Measurements from ENCODE around the gene CNNM1.

The CNNM1 gene

DNA sequence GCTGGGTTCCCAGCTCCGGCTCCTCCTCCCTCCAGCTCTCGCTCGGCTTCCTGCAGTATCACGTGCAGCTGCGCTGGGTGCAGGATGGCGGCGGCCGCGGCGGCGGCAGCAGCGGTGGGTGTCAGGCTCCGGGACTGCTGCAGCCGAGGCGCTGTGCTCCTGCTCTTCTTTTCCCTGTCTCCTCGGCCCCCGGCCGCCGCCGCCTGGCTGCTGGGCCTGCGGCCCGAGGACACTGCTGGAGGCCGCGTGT, at the start of gene CNNM1:
CNNM1 (plus strand) TSS at position 53 of the 250 bp plus-strand sequence; CDS start at position 85, 32 bp downstream.
- peak; percentile 47 to 49 for DNase-seq

DNA sequence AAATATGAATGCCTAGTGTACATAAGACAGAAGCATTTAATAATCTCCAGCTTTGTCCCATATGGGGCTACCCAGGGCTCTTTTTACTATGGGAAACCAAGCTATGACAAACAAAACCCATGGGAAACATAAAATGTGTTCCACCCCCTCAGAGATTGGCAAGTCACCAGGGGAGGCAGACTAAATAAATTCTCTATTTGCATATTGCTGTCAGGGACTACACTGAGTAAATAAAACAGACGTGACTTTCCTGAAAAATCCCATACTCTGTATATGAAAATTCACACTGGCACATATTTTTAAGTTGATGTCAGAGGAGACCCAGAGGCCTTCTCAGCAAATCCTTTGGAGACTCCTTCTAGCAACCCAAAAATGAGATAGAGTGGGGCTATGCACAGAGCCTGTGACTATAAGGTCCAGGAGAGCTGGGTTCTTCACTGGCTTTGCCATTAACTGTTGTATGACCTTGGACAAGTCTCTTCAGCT, 49.5 kb upstream of the CNNM1 start:
- no peak for DNase-seq

DNA sequence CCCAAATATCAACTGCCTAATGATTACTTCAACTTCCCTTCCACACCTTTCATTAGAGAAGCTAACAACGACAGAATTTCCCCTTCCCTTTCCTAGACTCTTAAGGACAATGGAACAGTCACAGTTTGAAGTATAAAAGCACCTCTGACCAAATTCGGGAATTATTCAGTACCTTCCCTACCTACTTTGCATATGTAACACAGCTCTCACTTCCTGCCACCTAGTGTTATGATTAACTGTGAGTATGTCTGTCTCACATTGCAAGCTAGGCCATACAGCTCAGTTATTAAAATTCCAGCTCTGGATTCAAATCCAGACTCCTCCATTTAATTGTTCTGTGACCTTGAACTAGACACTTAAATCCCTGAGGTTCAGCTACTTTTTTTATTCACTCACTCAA, 48.7 kb upstream of the CNNM1 start:
- no peak for DNase-seq

DNA sequence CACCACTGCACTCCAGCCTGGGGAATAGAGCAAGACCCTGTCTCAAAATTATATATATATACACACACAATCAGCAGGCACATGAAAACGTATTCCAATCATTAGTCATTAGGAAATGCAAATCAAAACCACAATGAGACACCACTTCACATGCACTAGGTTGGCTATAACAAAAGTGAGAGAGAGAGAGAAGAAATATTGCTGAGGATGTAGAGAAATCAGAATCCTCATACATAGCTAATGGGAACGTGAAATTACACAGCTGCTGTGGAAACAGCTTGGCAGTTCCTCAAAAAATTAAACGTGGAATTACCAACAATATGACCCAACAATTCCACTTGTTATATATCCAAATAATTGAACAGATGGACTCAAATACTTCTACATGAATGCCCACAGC, 43.3 kb upstream of the CNNM1 start:
- no peak for DNase-seq

DNA sequence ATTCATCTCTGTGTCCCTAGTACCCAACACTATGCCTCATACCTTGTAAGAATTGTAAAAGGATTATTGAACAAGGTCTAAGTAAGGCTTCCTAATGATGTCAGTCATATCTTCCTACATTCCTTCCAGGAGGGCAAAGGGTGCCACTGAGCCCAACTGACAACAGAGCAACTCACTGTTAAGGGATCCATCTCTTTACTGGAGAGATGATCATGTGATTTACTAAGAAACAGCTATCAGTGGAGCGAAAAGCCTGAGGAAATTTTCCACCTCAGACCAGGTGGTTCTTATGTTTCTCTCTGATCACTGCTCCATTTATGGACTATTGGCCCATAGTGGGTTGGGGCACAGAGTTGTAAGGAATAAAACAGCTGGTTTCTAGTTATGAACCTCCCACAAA, 38.9 kb upstream of the CNNM1 start:
- DNase-seq = no peak

DNA sequence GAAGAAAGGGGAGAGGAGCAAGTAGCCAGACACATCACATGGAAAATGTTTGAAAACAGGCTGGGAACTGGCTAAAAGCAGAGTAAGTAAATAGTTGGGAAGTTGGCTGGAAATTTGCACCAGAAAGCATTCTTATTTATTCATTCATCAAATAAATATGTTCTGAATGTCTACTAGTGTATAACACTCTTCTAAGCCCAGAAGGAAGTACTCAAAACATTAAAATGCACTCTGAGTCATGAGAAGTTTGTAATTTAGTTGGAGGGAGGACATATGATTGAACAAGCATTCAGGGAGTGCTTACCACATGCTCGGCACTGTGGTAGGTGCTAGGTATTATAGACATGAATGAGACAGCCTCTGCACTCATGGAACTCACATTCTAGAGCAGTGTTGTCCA, 37.0 kb upstream of the CNNM1 start:
- no peak for DNase-seq

DNA sequence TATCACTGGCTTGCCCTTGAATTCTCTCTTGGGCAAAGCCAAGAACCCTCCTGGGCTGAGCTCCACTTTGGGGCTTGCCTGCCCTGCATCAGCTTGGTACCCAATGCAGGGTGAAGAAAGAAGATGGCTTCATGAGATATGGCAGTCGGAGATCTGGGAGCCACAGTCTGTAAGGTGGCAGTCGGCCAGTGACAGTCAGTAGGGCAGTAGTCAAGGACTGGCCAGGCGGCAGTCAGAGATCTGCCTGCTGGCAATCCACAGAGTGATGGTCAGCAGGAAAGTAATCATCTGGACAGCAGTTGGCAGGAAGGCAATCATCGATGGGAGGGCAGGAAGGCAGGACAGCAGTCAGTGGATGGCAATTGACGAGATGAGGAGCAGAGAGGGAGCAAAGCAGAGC, 32.6 kb upstream of the CNNM1 start:
- no peak for DNase-seq

DNA sequence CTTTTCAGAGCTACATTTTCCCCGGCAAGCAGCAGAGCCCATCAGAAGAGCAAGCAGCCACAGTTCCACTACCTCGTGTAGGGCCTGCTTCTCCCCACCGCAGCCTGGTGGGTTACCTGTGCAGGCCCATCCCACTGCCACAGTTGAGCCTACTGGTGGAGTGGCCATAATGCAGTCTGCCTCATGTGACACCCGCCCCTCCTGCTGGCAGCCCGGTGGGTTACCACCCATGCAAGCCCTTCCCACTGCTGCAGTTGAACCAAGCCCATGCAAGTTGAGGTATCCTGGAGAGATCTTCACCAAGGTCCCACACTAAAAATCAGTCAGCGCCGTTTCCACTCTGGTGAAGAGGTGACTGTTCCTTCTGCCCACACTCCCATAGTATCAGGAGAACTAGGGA, 32.1 kb upstream of the CNNM1 start:
- DNase-seq = no peak

DNA sequence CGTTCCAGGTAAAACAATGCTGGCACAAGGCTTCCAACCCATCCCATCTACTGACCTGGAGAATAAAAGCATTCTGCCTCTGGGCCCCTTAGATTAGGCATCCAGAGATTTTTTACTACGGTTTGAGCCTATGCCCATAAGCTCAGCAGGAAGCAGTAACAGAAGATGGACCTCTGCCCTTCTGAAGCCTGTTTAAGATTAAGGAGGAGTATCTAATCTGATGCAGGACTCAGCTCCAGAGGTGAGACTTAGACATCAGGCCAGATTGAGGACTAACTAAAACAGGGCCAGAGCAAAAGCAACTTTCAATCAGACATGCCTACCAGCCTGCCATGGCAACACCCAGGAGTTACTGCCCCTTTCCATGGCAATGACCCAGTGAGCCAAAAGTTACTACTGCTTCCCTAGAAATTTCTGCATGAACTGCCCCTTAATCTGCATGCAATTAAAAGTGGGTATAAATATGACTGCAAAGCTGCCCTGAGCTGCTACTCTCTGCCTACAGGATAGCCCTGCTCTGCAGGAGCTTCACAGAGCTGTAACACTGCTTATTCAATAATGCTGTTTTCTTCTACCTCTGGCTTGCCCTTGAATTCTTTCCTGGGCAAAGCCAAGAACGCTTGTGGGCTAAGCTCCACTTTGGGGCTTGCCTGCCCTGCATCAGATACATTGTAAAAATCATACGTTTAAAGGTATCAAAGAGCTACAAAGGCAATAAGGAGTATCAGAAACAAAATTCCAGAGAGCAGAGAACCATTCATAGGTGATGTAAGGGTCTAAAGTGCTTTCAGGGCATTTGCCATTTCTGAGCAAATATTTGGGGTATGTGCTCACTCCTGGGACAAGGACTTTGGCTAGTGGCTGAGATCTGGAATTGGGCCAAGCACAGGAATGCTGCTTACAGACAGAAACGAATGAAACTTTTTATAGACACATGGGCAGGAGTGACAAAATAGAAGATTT, 25.0 kb upstream of the CNNM1 start:
- DNase-seq = no peak

DNA sequence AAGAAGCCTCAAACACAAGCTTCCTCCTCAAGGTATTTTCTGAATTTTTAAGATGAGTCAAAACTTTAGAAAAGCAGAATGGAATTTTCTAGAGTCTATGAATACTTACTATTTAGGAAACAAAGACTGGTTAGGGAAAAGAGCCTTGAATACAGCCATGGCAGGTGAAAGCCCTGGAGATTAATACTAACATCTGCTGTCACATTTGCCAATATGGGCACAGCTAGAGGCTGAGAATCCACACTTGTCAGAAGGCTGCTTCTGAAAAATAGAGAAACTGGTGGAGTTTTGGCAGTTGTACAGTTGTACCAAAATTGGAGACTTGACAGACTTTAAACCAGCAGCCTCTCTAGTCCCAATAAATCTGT, 24.3 kb upstream of the CNNM1 start:
- DNase-seq = no peak

DNA sequence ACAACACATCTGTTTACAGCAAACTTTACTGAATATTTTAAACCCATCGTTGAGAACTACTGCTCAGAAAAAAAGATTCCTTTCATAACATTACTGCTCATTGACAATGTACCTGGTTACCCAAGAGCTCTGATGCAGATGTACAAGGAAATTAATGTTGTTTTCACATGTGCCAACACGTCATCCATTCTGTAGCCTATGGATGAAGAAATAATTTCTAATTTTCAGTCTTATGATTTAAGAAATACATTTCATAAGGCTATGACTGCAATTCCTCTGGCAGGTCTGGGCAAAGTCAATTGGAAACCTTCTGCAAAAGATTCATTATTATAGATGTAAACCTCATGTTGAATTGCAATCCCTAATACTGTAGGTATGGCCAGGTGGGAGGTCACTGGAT, 16.7 kb upstream of the CNNM1 start:
- no peak for DNase-seq

DNA sequence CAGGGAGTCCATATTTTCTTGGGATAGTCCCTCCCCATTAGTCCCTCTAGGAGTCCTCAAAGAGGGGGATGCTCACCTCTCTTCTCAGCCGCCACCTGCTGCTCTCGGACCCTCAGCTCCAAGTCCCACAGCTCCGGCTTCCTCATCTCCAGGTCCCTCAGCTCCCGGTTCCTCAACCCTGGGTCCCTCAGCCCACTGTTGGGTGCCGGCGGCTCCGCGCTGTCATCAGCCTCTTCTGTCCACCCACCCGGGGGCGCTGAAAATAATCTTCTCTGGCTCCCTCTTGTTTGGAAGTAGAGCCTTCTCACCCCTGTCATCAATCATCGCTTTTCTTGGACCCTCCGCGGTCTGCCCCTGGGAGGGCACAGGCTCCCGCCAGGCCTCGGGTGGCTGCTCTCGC, 13.3 kb upstream of the CNNM1 start:
- DNase-seq = no peak

DNA sequence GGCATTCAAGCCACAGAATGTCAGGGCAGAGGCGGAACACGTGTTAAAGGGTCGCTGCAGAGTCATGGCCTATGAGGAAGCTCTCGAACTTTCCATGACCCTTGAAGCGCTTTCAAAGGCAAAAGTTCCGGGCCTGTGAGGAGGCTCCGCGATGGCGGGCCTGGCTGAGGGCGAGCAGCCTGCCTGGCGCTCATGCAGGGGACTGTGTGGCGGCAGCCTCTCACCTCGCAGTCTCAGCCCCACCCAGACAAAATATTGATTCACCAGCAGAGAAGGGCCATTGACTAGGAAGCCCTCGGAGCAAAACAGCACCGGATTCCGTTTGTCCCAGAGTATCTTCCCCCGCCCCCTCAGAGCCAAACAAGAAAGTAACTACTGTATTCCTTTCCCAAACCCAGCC, 12.8 kb upstream of the CNNM1 start:
- no peak for DNase-seq

DNA sequence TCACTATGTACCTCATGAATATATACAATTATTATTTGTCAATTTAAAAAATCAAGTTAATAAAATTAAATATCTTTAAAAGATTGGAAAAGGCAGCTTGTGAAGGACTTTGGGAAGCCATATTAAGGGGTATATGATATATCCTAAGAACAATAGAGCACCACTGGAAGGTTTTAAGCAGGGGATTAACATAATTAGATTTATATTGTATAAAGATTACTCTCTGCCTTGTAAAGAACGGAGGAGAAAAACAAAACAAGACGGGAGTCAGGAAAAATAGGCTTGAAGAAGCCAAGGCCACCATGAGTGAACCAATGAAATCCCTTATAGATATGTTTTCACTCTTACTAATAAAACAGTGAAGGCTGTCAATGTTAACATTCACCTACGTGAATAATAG, 11.1 kb upstream of the CNNM1 start:
- no peak for DNase-seq

DNA sequence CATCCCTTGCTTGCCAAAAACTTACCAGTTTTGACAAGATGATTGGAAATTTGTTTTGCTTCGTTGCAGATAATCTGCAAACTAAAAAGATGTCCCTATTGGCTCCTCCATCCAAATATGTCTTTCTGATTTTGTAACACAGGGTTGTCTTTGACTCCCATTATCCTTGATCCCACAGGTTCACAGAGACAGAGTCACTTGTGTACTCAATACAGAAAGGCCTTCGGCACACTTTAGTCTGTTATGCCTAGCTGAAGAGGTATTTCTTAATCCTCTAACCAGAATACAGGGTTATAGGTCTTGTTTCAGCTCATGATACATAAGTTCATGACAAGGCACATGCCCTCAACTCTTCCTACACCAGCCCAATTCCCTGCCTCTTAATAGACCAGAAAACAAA, 10.7 kb upstream of the CNNM1 start:
- no peak for DNase-seq

DNA sequence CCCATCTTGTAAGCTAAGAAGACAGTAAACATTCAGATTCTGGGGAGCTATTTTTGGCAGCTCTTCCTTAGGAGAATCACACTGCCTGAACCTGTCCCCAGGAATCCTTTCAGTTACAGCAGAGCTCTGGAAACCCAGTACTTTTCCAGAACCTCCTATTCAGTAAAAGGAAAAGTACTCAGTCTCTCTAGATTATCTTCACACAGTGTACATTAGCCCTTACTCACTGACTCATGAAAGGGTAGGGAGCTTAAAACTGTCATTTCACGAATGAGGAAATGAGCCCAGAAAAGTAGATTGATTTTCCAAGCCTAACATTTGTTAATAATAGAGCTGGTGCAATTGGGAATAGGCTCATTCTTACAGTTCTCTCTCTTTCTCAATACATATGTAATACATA, 3.9 kb upstream of the CNNM1 start:
- DNase-seq = no peak

DNA sequence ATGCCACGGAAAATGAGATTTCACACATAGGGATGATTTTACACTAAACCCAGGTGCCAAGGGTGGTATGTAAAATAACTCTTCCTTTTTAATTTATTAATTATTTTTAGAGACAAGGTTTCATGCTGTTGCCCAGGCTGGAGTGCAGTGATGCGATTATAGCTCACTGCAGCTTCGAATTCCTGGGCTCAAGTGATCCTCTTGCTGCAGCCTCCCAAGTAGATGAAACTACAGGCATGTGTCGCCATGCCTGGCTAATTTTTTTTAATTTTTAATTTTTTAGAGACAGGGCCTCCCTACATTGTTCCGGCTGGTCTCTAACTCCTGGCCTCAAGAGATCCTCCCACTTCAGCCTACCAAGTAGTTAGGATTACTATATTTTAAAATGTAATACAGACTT, 2.3 kb upstream of the CNNM1 start:
- DNase-seq = no peak

DNA sequence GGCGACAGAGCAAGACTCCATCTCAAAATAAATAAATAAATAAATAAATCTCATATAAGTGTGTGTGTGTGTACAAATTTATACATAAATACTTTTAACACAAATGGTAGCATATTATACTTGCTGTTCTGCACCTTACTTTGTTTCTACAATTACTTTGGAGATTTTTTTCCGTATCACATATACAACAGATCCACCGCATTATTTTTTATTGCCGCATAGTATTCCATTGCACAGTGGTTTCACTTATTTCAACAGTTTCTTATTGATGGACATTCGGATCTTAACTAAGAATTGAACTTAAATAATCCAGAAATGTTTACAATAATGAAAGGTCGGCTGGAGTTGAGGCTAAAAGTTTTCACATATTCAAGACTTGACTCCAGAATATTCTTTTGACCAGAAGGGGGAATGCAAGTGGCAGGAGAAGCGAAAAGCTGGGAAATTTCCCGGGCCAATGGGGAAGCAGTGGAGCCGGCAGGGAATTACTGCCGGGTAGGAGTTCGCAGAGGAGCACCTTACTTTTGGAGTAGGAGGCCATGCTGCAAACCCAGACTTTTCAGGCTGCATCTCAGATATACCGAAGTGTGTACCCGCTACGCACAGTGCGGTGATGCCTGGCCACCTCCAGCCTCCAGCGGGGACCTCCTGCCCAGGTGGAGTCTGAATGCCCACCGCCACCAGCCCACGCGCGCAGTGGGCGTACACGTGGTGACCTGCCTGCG, 415 bp upstream of the CNNM1 start:
- no peak for DNase-seq

DNA sequence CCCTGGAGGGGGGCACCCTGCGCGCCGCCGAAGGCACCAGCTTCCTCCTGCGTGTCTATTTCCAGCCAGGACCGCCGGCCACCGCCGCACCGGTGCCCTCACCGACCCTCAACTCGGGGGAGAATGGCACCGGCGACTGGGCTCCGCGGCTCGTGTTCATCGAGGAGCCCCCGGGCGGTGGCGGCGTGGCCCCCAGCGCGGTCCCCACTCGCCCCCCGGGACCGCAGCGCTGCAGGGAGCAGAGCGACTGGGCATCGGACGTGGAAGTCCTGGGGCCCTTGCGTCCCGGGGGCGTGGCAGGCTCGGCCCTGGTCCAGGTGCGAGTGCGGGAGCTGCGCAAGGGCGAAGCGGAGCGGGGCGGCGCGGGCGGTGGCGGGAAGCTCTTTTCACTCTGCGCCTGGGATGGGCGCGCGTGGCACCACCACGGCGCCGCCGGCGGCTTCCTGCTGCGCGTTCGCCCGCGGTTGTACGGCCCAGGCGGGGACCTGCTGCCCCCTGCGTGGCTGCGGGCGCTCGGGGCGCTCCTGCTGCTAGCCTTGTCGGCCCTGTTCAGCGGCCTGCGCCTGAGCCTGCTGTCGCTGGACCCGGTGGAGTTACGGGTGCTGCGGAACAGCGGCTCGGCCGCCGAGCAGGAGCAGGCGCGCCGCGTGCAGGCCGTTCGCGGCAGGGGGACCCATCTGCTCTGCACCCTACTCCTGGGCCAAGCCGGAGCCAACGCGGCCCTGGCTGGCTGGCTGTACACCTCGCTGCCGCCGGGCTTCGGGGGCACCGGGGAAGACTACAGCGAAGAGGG, 594 bp downstream of the CNNM1 start:
- DNase-seq = peak in 1 of 2 experiments; percentile 19

DNA sequence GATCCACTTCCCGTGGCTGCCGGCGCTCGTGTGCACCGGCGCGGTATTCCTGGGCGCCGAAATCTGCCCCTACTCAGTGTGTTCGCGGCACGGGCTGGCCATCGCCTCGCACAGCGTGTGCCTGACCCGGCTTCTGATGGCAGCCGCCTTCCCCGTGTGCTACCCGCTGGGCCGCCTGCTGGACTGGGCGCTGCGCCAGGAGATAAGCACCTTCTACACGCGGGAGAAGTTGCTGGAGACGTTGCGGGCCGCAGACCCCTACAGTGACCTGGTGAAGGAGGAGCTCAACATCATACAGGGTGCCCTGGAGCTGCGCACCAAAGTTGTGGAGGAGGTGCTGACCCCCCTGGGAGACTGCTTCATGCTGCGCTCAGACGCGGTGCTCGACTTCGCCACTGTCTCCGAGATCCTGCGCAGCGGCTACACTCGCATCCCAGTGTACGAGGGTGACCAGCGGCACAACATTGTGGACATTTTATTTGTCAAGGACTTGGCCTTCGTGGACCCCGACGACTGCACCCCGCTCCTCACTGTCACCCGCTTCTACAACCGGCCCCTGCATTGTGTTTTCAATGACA, 1.3 kb downstream of the CNNM1 start:
- peak in 1 of 2 experiments; percentile 1 for DNase-seq

DNA sequence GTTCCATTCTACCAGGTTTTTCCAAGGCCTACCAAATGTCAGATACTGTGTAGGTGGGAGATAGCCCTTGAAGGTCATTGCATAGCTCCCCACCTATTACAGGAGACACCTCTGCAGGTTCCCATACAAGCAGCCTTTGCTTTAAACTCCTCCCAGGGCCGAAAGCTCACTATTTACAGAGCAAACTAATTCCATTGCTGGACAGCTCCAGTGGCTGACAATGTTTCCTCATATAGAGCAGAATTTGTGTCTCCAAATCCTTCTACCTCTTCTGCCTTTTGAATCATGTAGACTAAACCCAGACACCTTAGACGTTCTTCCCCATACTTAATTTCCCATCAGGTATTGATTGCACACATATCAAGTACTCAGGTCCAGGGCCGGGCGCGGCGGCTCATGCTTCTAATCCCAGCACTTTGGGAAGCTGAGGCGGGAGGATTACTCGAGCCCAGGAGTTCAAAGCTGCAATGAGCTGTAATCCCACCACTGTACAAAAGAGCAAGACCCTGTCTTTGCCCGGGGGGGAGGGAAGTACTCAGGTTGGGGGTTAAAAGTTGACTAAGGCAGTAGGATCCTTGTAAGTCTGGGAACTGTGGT, 2.1 kb downstream of the CNNM1 start:
- DNase-seq = no peak

DNA sequence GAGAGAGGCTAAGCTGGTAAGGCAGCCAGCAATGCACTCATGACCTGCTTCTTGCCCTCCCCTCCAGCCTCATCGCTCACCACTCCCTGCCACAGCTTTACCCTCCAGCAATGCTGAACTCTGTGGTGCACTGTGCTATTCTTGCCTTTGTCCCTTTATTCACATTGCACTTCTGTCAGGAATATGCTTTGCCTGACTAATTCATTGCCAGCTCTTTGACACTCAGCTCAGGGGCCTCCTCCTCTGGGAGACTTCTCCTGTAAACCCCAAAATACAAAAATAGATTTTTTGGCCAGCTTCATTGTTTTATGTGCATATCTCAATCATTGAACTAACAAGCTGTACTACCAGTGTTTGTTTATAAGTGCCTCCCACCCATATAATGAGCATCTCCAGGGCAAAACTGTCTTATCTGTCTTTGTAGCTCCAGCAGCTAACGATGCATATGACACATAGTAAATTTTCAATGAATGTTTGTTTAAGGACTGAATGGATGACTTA, 8.2 kb downstream of the CNNM1 start:
- no peak for DNase-seq

DNA sequence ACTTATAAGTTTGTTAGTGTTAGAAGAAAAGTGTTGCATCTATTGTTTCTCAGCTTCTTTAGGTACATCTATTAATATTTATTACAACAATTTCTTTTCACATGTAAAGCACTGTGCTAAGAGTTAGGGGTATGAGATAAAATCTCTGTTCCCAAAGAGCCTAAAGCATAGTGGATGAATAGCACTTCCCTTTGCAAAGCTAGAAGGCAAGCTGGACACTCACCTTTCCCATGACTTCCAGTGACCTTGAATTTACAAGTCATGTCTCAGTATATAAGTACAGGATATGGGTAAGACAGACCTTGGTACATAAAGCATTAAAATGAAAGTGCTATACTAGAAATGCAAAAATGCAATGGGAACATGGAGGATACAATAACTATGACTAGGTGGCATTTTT, 8.7 kb downstream of the CNNM1 start:
- no peak for DNase-seq
